ENCODE data around the gene KRTCAP2.
"Not testable (repeated sequence)": the region's sequence is repeated elsewhere in the genome, so short reads cannot be mapped to it uniquely, and the experiment has no call there.

The KRTCAP2 gene

DNA sequence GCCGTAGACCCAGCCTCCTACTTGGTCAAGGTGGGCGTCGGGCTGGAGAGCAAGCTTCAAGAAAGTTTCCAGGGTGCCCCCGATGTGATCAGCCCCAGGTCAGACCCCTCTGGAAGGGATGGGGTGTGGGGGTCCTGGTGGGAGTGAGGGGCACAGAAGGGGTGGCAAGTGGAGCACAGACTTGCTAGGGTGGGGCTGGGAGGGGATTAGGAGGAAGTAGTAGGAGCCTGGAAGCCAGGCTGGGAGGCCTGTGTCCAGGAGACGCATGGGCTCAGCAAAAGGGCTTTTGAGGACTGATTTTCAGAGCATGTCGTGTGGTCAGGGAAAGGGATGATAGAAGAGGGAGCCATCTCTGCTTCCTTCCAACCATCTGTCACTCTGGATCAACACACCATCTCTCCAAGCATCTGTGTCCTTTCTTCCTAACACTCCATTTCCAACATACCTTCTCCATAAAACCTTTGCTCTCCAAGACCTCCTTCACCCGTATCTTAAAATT lies 9.0 kb upstream of the KRTCAP2 start:
- no peak for DNase-seq

DNA sequence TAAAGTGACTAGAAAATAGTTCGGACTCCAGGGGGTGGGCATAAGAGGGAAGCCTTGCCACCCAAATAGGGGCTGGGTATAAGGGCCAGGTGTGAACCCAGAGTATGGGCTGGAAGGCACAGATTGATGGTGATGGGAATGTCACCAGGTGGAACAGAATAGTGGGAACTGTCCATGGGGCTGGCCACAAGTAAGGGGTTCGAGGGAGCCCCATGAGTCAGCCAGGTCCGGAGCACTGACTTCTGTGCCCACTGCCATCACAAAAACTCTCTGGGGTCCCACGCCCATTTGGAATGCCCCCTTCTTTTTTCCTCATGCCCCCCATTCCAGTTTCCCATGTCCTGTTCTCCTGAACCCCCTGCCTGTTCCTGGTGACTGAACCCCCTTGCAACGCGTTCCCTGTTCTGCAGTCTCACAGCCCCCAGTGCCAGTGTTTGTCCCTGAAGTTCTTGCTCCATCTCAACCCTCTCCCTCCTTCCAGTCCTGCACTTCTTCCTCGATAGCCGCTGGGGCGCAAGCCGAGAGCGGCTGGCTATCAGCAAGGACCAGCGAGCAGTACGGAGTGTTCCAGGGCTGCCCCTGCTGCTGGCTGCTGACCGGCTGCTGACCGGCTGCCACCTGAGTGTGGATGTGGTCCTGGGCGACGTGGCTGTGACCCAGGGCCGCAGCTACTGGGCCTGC lies 8.4 kb upstream of the KRTCAP2 start:
- DNase-seq = no peak

DNA sequence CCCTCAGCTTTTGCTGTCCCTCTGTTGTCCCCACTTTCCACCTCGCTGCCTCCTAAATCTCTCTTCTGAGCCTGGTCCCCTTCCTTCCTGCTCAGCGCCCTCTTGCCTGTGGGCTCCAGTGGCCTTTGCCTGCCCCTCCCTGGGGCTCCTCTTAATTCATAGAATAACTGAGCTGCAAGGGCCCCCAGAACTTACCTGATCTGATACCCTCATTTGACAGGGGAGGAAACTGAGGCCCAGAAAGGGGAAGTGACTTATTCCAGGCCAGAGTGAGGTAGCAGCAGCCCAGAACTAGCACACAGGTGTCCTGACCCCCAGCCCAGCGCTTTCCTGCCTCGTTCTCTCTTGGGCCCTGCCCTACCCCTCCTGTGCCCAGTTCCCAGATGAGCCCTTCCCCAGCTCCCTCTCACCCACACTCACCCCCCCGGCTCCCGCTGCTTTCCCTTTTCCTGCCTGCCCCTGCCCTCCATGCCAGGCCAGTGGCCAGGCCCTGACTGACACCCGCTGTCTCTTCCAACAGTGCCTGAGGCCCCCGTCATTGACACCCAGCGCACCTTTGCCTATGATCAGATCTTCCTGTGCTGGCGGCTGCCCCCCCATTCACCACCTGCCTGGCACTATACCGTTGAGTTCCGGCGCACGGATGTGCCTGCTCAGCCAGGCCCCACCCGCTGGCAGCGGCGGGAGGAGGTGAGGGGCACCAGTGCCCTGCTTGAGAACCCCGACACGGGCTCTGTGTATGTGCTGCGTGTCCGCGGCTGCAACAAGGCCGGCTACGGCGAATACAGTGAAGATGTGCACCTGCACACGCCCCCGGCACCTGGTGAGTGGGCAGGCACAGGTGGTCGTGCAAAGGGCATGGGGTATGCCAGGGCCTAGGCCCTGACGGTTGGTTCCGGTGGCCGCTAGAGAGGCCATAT lies 6.3 kb upstream of the KRTCAP2 start:
- no peak for DNase-seq

DNA sequence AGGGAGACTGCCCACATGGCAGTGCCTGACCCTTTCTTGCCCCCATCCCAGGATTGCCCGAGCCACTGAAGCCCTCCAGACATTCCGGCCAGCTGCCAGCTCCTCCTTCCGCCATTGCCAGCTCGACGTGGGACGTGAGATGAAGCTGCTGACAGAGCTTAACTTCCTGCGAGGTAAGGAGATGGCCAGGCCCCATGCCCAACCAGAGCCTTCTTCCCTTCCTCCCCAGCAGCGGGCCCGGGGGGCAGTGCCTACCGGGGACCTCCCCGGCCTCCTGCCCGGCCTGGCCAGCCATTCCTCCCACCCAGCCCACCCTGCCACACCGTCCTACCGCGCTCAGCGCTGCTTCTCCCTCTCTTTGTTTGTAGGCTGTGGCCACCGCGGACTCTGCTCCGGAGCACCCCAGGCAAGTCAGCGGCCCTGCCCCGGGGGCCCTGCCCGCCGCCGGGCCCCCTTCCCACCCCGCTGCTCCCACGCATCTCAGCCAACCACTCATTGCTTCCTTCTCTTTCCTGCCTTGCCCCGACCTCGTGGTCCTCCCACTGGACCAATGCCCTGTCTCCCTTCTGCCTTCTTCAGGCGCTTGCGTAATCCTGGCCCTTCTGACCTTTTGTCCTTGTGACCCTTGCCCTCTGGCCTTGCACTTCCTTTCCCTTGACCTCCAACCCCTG lies 5.5 kb upstream of the KRTCAP2 start:
- no peak for DNase-seq

DNA sequence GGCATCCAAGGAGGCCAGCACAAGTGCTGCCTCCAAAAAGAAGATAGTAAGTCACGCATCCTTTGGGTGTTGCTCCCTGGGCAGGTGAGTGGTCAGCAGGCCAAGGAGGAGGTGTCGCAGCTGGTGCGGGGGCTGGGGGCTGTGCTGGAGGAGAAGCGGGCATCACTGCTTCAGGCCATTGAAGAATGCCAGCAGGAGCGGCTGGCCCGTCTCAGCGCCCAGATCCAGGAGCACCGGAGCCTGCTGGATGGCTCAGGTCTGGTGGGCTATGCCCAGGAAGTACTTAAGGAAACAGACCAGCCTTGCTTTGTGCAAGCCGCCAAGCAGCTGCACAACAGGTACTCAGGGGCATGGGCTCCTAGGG lies 4.8 kb upstream of the KRTCAP2 start:
- no peak for DNase-seq

DNA sequence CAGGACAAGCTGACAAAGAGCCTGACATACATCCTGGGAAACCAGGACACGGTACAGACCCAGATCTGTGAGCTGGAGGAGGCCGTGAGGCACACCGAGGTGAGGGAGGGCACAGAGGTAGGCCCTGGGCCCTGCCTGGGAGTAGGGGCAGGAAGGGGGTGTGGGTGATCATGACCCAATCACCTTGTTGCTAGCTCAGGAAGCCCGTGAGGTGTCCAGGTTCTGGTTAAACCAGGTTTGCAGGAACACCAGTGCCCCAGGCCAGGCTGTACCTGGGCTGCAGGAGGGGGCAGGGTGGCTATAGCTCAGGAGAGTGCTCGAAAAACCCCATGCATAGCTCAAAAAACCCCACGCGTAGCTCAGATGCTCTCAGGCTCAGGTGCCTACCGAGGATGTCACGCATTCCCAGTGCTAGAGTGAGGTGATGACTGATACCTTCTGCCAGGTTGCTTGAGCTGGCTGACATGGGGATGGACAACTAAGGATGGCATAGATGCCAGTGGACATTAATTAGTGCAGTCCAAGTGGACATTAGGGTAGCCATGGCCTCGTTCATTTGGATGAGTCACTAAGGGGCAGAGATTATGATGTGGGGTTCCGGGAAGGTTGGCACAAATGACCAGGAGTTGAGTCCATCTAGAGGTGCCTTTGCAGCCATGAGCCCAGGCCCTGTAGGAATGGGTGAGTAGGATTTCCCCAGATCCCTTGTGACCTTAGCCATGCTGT lies 4.3 kb upstream of the KRTCAP2 start:
- DNase-seq = no peak

DNA sequence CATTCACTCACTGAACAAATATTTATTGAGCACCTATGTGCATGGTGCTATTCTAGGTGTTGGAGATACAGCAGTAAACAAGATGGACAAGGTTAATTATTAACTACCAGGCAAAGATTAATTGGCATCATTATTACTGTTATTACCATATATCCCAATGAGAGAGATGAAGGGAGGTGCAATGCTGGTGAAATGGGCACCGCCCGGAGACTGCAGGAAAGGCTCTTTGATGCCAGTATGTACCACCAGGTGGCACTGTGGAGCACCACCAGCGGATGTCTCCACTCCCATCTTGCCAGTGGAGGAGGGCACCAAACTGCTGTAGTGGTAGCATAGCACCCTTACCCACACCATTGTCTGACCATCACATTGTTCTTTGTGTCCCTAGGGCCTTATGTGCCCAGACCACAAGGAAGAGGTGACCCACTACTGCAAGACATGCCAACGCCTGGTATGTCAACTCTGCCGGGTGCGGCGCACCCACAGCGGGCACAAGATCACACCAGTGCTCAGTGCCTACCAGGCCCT lies 3.5 kb upstream of the KRTCAP2 start:
- DNase-seq = peak; percentile 74

DNA sequence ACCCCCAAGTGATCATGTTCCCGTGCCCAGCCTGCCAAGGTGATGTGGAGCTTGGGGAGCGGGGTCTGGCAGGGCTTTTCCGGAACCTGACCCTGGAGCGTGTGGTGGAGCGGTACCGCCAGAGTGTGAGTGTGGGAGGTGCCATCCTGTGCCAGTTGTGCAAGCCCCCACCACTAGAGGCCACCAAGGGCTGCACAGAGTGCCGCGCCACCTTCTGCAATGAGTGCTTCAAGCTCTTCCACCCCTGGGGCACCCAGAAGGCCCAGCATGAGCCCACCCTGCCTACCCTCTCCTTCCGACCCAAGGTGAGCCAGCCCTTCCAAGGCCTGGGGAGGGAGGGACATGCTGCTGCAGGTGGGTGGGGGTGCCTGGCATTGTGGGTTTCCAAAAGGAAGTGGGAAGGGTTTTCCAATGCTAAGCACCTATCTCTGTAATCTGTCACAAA lies 2.8 kb upstream of the KRTCAP2 start:
- no peak for DNase-seq

DNA sequence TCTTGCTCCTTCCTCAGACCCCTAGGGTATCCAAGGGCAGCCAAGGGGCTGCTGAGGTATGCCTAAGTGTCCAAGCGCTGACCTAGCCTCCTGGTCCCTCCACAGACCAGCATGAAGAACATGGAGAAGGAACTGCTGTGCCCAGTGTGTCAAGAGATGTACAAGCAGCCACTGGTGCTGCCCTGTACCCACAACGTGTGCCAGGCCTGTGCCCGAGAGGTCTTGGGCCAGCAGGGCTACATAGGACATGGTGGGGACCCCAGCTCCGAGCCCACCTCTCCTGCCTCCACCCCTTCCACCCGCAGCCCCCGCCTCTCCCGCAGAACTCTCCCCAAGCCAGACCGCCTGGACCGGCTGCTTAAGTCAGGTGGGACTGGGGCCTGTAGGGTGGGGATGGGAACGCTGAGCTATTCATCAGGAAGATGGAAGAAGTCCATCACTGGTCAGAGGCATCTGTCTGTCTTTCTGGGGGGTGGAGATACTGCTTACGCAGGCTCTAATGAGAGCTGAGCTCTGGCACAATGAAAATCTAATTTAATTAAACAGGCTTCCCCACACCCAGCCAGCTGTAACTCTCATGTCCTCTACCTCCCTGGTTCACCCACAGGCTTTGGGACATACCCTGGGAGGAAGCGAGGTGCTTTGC lies 2.3 kb upstream of the KRTCAP2 start:
- no peak for DNase-seq

DNA sequence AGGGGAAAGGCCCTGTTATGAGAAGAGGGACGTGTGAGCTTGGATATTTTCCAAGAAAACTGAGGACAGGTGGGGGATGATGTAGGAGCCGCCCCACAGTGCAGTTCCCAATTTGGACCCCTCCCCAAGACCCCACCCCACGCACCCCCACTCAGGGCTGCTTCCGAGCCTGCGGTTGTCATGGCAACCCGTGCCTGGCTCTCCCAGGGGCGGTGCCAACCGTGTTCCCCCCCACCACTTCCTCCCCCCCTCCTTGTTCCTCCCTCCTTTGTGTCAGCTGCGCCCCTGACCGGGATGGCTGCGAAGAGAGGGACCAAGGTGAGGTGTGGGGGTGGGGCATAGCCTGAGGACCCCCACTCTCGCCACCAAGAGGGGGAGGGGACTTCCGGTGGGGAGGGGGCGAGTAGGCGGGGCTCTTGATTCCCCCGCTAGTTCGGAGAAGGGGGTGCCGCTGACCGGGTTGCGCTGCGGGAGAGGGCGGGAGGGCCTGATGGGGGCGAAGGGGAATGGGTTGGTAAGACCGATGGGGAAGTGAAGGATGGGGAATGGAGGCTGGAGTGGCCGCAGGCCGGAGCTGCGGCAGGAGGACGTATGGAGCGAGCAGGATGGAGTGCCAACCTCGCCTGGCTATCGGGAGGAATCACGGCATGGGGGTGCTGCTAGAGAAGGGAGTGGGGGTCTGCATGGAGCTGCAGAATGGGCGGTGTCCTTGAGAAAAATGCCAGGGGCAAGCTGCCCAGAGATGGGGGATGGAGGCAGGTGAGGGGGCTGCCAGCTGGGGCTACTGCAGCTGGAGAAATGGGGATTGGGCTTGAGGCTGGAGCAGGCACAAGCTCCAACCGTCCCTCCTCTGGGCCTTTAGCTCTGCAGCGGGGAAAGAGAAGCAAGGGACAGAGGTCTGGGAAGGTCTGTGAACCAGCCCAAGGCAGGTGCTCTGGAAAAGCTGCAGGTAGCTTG lies 1.5 kb upstream of the KRTCAP2 start:
- peak; percentile 54 for DNase-seq

DNA sequence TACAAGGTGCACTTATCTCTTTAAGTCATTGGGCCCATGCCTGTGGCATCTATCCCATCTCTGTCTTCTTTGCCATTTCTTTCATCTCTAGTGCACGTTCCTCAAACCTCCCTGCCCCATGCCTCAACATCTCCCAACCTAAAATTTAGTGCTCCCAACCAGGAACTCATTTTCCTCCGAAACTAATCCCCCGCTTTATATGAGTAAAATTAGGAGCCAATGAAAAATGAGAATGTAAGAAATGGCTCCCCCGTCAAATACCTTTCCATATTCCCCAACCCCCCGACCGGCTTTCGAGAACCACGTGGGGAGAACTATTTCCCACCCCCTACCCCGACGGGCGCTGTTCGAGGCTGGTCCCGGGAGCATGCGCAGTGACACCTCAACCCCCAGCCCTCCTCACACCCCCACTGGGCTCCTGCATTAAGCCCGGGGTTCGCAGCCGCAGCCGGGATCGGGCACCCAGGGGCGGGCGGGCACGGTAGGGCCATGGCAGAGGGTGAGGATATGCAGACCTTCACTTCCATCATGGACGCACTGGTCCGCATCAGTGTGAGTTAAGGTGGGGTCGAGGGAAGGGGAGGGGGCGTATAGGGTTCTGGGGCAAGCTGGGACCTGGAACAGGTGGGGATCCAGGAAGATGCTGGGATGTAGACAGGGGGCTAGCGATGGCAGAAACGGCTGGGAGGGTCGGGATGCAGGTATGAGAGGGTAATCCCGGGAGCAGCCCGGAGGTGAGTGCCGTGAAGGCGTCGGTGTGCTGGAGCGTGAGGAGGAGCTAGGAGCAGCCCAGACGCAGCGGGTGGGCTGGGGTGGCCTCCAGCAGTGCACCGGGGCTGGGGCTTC lies 597 bp upstream of the KRTCAP2 start, which contains the start of gene TRIM46:
Gene TRIM46, plus strand, starts transcription at position 372 of the 846 bp plus-strand sequence. Its CDS starts 118 bp downstream, at position 490.
- DNase-seq = peak; percentile 82

DNA sequence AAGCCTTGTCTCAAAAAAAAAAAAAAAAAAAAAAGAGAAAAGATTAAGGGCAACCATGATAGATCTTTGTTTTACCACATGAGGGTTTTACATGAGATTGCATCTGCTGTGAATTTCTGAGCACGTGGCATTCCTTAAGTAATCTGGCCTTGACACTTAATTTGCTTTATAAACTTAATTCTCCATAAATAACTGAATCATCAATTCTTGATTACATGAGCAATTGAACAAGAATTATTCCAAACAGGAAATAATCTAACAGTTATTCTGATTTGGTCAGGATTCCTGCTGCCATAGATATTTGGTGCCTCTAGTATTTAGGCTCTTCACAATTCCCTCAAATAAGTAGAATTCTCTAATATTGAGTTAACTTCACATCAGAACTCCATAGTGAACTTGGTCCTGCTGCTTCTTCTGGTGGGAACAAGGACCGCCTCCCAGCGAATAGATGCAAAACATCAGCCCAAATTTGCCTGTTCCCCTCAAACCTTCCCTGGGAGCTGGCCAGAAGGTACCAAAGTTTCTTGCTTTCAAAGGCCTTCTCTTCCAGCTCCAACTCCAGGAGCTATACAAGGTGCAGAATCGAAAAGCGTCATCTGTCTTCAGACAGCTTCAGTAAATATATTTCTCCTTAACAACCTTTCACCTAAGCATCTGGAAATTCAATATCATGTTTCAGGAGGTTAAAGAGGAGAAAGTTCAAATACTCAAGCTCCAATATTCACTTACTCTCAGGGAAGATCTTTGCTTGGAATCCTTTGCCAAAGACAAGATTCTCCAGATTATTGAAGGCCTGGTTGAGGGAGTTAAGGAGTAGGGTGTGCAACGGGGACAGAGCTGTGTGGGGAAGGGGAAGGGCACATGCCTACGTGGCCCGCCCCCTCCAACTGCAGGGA lies 1.0 kb downstream of the KRTCAP2 start:
- no peak for DNase-seq

DNA sequence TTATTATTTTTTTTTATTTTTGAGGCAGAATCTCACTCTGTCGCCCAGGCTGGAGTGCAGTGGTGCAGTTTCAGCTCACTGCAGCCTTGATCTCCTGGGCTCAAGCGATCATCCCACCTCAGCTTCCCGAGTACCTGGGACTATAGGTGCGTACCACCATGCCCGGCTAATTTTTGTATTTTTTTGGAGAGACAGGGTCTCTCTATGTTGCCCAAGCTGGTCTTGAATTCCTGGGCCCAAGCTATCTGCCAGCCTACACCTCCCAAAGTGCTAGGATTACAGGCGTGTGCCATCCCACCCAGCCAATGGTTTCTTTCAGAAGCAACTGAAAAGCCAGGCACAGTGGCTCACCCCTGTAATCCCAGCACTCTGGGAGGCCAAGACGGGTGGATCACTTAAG lies 2.3 kb downstream of the KRTCAP2 start:
- no peak for DNase-seq

DNA sequence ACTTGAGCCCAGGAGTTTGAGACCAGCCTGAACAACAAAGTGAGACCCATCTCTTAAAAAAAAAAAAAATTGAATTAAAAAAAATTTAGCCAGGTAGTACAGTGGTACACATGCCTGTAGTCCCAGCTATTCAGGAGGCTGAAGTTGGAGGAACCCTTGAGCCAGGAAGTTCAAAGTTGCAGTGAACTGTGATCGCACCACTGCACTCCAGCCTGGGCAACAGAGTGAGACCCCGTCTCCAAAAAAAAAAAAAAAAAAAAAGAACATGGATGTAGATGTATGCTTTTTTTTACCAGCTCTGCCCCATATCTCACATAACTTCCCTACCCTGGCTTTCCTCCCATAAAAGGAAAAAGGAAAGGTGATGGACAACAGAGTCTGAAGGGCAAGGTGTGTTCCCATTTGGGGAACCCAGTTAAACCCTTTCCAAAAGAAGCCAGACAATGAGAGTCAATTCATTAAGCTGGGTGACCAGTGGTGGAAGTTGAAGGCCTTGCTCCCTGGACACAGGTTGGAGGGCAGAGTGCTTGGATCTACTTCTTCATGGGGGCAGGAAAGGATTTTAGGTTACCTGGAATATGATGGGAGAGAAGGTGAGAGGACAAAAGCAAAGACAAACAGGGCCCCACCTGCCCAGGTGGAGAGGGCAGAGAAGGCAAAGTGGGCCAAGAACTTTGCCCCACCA lies 2.9 kb downstream of the KRTCAP2 start:
- no peak for DNase-seq

DNA sequence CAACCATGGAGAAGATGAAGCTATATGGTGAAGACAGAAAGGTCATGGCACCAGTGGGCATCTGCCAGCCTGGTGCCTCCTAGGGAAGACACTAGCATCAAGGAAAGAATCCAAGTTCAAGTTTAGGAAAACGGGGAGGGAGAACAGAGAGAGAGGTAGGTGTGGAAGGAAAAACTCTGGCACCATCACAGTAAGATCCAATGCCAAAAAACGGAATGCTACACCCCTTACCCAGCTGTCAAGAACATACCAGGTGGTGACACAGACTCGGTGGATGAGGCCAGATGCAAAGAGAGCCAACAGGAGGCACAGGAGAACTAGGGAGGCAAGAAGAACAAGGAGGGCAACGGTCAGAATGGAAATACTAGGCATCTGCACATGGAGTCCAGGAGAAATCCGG lies 3.6 kb downstream of the KRTCAP2 start:
- no peak for DNase-seq

DNA sequence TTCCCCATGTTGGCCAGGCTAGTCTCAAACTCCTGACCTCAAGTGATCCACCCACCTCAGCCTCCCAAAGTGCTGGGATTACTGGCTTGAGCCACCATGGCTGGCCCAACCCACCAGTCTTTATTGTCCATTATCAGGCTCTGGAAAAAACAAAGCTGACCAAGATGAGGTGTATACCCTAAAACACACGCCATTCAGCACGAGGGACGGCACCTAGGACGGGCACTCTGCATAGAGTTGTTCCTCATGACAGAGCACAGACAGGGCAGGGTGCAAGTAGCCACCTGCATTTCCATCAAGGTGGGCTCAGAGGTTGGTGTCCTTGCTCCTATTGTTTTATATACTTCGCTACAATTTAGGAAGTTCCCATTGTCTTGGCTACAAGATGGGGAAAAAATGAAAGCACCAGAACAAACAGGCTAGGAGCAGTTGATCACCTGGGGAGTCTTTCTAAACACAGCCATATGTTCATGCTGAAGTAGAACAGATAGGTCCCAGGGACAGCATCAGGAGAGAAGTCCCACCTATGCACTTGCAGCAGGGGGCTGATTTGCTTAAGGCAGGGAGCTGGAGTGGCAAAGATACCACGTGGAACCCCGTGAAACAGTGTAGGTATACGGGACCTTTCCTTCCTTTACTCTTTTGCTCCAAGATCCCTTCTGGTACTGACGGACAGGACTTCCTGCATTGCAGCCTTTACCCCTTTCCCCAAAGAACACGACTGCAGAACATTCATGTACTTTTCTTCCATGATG lies 4.5 kb downstream of the KRTCAP2 start:
- no peak for DNase-seq

DNA sequence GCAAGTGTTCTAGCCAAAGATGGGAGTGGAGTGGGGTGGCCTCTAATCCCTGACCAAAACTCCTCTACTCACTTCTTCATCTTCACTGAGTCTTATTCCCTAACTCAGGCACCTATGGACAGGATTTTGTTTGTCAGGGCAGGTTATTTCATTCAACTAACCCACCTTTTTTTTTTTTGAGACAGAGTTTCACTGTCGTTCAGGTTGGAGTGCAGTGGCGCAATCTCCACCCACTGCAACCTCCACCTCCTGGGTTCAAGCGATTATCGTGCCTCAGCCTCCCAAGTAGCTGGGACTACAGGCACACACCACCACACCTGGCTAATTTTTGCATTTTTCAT lies 5.0 kb downstream of the KRTCAP2 start:
- DNase-seq = not testable (repeated sequence)
